T-helper 2 cell (primary cell): ENCODE measurements around the gene CIRBP.
A peak's percentile ranks its signal among the peaks of the same experiment; 100 is the strongest.
"Not testable (repeated sequence)": the region's sequence is repeated elsewhere in the genome, so short reads cannot be mapped to it uniquely, and the experiment has no call there.

Experiments used
- DNase-seq, 5 experiments: peaks; one replicate each; pipeline versions ENCODE4 v3.0.0 to v3.0.0-alpha.2; 2012 to 2022

Gene CIRBP

GRCh38 chr19:1313695-1314613 lies 44.8 kb downstream of the CIRBP start:
- DNase-seq = no peak

GRCh38 chr19:1315470-1316166 lies 46.5 kb downstream of the CIRBP start:
- DNase-seq = peak in 1 of 5 experiments; percentile 42

- no peak for DNase-seq
Observed at GRCh38 chr19:1316466-1316865, 47.3 kb downstream of the CIRBP start.

GRCh38 chr19:1317274-1318003 lies 48.3 kb downstream of the CIRBP start:
- no peak for DNase-seq

- DNase-seq = no peak
Observed at GRCh38 chr19:1318678-1319471, 49.7 kb downstream of the CIRBP start.

- DNase-seq = not testable (repeated sequence)
Observed at GRCh38 chr19:1320282-1320650, 51.1 kb downstream of the CIRBP start.

GRCh38 chr19:1321539-1321938 lies 52.4 kb downstream of the CIRBP start:
- DNase-seq = no peak

GRCh38 chr19:1322198-1322981 lies 53.3 kb downstream of the CIRBP start:
- DNase-seq = no peak

GRCh38 chr19:1324249-1324805 lies 55.2 kb downstream of the CIRBP start:
- DNase-seq = no peak
